ENCODE measurements around the gene ZNF579.

DNA sequence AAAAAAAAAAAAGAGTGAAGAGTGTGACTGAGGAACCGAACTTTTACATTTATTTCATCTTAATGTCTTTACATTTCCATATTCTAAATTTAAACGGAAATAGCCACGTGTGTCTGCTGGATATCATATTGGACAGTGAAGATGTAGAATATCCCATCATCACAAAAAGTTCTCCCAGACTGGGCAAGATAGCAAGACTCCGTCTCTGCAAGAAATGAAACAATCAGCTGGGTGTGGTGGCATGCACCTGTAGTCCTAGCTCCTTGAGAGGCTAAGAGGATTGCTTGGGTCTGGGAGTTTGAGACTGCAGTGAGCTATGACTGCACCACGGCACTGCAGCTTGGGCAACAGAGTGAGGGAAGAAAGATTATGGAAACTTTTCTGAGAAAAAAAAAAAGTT lies 3.9 kb downstream of the ZNF579 start:
- TF ChIP-seq CTCF (IDR thresholded peaks at IDR 0.05) (no peak), EP300 (IDR thresholded peaks at IDR 0.05) (no peak), POLR2A (IDR thresholded peaks at IDR 0.05) (no peak), POLR2AphosphoS5 (IDR thresholded peaks at IDR 0.05) (no peak)

Data from upper lobe of left lung (tissue), 4 donors.